ENCODE measurements around the gene TUBB8B.
"Not testable (repeated sequence)": the region's sequence is repeated elsewhere in the genome, so short reads cannot be mapped to it uniquely, and the experiment has no call there.

The TUBB8B gene

DNA sequence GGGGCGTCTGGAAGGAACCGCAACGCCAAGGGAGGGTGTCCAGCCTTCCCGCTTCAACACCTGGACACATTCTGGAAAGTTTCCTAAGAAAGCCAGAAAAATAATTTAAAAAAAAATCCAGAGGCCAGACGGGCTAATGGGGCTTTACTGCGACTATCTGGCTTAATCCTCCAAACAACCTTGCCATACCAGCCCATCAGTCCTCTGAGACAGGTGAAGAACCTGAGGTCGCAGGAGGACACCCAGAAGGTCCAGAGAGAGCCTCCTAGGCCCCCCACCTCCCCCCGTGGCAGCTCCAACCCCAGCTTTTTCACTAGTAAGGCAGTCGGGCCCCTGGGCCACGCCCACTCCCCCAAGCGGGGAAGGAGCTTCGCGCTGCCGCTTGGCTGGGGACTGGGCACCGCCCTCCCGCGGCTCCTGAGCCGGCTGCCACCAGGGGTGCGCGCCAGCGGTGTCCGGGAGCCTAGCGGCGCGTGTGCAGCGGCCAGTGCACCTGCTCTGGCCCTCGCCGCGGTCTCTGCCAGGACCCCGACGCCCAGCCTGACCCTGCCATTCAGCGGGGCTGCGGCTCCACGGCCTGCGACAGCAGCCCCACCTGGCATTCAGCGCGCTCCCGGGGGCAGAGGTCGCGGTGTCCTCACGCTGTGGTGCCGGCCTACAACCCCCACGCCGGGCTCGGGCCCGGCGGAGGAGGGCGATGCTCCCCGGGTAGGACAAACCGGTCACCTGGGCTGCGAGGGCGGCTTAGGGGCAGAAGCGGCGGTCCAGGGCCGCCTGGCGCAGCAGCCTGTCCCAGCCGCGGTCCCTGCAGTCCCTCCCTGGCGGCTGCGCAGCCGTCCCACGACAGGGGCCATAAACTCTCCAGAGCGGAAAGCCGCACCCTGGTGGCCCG lies 37.8 kb downstream of the TUBB8B start:
- DNase-seq, result not testable (repeated sequence)

GRCh38 chr18:10624-11184 lies 38.7 kb downstream of the TUBB8B start:
- not testable (repeated sequence) for DNase-seq

- not testable (repeated sequence) for DNase-seq
Observed at GRCh38 chr18:9937-10336, 39.5 kb downstream of the TUBB8B start.
